ENCODE results near the gene VWA8.

GRCh38 chr13:41699759-41700158 is 261.1 kb downstream of the VWA8 start:
- TF ChIP-seq CTCF (optimal IDR thresholded peaks at IDR 0.05 in 1 of 3, IDR thresholded peaks at IDR 0.05 in 1 of 3, conservative IDR thresholded peaks at IDR 0.05 in 1 of 3; ENCODE audit: extremely low read depth in 1 of 3, insufficient read depth in 2 of 3, low read length in 3 of 3) (no peak), EZH2 (IDR thresholded peaks at IDR 0.05; ENCODE audit: low read length) (no peak)
